CD4-positive, alpha-beta T cell treated with Interleukin-21 for 1 hour (primary cell): ENCODE data around the gene KRT6B.
"Not testable (repeated sequence)": the region's sequence is repeated elsewhere in the genome, so short reads cannot be mapped to it uniquely, and the experiment has no call there.

Source experiments
- DNase-seq: peaks from one replicate; pipeline ENCODE4 v3.0.0-alpha.2; 2020

Gene KRT6B

DNA sequence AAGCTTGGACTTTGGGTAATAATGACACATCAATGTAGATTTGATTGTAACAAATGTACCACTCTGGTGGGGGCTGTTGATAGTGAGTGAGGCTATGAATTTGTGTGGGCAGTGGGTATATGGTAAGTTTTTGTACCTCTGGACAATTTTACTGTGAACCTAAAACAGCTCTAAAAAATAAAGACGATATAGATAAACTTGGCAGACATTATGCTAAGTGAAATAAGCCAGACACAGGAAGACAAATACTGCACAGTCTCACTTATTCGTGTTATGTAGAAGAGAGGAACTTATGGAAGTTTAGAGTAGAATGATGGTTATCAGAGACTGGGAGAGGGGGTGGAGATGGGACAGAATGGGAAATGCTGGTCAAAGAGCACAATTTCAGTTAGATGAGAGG, 13.0 kb upstream of the KRT6B start:
- DNase-seq: no peak

DNA sequence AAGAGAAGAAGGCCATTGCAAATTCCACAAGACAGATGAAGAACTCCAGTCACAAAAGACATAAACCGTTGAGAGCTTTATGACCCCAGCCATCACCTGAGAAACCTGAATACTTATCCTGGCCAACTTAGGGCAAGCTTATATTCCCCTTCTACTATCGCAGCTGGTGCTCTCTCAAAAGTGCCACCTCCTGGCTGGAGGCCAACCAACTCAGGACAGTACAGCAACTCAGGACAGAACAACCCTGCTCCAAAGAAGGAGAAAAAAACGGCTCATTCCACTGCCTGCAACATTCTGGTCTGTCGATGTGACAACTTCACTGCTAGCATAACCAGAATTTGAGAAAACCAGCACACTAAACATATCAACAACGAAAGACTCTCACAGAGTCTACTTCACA, 9.7 kb upstream of the KRT6B start:
- no peak for DNase-seq

DNA sequence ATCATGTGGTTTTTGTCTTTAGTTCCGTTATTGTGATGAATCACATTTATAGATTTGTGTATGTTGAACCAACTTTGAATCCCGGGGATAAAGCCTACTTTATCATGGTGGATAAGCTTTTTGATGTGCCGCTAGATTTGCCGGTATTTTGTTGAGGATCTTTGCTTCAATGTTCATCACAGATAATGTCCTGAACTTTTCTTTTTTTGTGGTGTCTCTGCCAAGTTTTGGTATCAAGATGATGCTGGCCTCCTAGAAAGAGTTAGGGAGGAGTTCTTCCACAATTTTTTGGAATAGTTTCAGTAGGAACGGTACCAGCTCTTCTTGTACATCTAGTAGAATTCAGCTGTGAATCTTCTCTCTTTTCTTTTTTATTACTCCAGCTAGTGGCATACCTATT, 6.9 kb upstream of the KRT6B start:
- DNase-seq: no peak

DNA sequence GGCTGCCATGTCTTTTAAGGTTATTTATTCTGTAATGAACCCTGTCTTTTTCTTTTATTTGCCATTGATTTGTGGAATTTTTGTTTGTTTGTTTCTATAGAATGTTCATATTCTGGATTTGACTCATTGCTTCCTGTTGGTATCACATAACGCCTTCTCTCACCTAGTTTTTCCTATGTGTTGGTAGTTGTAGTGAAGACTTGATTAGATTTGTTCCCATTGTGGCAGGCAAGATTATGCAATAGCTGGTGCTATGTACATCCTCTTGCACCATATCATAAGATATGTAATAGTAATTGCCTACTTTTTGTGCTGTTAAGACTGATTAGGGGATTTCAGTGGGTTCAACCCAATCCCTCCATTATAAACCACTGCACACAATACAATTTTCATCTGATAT, 3.9 kb upstream of the KRT6B start:
- no peak for DNase-seq

DNA sequence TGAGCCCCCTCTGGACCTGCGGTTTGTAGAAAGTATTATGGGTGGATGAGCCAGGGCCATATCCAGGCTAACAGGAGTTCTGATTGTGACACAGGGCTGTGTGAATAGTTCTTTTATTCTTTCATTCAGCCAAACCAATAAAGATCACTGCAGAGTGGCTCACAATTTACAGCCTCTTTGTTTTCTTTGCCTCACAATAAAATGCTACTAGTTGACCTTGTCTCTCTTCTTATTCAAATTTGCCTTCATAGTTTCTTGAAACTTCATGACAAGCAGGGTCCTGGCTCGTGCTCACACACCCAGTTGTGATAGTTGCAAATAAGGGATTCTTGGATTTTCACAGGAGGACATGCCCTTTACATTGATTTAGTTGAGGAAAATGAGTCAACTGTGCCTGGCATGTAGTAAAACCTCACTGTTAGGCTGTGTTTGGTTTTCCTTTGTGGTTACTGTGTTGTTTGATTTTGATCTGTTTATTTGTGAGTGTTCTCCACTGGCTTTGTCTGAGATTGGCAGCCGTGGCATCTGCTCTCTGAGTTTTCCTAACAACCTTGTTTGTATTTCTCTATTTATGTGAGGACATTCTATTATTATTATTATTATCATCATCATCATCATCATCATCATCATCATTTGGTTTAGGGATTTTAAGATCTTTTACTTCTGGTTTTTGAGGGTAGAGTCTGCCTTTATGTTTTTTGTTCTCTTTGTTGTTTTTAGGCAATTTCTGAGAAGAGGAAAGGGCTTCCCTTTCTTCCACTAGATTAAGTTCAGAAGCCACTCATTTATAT, 2.7 kb upstream of the KRT6B start:
- DNase-seq: no peak

DNA sequence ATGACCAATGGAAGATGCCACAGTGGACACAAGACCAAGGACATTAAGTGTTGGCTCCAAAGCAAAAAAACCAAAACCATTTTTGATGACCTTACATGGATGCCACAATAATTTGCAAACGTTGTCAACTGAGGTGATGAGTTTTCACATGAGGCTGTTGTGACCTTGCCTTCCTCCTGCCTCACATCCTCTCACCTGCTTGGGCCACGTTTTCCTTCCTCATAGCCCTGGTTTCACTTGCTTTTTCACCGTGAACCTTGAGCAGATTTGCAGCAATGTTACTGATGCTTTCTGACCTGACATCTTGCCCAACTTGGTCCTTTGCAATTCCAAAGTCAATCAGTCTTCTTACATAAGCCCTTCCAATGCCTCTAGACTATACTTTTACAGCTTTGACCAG, 3.7 kb downstream of the KRT6B start:
- DNase-seq: no peak

DNA sequence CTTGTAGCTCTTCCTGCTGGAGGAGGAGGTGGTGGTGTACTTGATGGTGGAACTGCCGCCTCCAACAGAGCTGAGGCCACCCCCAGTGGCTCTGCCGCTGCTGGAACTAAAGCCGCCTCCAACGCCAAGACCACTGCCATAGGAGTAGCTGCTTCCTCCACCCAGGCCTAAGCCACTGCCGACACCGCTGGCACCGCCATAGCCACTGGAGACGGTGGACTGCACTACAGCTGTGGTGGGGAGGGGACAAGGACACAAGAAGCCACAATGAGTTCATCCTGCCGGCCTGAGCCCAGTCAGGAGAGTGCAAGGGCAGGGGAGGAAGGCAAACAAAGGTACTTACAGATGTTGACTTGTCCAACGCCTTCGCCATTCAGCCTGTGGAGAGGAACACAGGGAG, 4.8 kb downstream of the KRT6B start:
- not testable (repeated sequence) for DNase-seq

DNA sequence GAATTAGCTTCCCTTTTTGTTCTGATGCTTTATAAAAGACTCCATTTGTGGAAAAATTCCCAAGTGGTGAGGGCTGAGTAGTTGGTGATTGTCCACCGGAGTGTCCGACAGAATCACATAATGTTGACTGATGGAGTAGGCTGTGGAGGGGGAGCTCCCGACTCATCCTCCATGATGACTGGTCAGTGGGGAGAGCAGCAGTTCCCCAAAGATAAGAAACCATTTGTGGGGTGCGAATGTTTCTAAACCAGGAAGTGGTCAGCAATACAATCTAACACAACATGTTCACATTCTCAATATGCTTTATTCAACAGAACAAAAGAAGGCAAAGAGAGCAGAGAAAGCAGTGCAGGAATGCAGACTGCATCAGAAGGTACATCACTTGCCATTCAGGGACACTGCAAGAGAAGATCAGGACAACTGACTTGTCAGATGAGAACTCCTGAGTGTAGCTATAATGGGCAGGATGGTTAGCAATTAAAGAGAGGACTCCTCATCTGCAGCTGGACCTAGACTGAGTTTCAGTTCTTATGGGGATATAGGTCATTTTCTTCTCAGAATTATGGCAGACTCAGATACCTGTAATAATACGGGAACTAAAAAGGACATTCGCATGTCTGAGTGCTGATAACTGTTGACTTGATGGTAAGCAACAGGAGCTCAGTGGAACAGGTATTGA, 5.4 kb downstream of the KRT6B start:
- DNase-seq: no peak

DNA sequence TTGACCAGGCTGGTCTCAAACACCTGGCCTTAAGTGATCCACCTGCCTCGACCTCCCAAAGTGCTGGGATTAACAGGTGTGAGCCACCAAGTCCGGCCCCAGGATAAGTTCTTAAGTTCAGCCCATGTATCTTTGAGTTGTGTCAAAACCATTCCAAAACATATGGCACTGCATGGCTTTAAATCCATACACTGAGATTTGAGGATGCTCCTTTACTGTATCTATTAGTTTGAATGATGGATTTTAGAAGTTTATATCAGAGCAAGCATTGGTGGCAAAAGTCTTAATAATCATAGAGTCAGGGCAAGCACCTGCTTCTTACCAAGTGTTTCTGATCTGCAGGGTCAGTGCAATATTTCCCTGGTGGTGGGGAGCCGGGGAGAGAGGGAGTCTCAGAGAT, 6.1 kb downstream of the KRT6B start:
- no peak for DNase-seq

DNA sequence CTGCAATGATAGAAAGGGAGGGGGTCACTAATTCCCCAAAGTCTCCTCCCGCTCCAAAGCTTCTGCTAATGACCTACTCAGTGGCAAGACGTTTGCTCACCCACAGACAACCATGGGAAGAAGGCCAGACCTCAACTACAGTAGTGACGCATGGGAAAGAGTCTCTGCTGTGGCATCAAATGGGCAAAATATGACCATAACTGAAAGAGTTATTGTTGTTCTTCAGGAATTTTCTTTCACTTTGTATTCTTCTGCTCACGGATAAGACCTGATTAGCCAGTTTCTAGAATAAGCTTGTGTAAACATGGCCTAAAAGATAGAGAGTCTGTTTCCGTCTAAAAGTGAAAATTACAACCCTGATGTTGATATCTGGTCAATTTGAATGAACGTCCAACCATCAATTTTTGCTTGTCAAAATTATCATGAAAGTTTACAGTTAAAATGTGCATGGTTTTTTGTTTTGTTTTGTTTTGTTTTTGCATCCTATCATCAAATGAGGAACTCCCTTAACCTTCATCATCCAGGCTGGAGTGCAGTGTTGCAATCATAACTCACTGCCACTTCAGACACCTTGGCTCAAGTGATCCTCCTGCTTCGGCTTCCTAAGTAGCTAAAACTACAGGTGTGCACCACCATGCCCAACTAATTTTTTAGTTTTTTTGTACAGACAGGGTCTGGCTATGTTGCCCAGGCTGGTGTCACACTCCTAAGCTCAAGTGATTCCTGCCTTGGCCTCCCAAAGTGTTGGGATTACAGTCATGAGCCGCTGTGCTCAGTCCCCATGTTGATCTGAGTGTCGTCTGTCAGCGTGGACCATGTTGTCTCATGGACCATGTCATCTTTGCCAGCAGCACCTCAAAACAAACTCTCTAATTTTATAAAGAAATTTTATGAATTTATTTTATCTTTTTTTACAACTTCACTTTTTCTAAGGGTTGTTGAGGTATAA, 7.0 kb downstream of the KRT6B start:
- DNase-seq: no peak

DNA sequence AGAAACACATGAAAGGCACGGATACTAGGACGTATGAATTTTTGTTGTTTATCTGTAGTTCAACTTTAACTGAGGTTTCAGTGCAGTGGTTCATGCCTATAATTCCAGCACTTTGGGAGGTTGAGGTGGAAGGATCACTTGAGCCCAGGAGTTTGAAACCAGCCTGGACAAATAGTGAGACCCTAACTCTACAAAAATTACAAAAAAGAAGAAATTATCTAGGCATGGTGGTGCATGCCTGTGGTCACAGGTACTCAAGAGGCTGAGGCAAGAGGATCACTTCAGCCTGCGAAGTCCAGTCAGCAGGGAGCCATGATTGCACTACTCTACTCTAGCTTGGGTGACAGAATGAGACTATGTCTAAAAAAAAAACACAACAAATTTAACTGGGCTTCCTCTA, 8.0 kb downstream of the KRT6B start:
- DNase-seq: no peak

DNA sequence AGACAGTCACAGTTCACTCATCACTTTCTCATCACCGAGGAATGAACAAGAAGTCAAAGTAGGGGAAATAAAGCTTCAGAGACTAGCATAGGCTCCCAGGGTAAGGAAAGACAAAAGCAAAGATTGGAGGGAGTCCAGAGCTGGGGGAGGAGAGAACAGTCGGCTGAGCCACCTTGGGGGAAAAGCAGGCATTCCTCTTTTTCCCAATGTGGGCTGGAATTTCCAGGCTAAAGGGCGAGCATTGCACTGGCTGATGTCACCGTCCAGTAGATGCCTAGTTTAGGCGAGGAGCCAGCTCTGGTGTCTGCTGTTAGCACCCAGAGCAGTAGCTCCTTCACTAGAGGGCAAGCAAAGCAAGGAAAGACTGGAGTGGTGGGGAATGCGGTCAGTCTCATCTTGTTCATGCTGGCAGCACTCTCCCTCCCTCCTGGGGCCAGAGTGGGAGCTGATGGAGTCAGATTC, 9.3 kb downstream of the KRT6B start:
- DNase-seq: no peak

DNA sequence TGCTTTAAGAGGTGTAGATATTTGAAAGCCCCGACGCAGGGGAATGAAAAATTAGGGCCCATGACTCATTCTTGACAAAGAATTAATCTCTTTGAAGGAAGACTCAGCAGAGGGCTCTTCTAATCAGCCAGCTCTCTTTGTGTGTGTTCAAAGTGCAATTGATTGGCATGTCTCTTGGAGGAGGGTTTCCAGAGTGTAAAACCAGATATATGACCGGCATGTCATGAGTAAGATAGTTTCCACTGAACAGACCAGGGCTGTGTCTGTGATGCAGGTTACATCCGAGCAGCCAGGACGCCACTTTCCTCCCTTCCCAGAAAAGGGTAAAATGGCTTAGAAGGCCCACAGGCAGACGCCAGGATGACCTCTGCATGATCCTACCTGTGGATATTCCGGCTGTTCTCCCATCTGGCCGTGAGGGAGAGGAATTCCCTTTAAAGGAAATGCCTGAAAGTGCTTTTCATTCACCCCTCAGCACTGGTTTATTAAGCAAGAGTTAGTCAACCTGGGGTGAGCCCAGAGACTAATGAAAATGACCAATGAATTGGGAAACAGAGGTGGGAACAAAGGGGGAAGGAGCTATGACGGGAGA, 10.5 kb downstream of the KRT6B start:
- no peak for DNase-seq

DNA sequence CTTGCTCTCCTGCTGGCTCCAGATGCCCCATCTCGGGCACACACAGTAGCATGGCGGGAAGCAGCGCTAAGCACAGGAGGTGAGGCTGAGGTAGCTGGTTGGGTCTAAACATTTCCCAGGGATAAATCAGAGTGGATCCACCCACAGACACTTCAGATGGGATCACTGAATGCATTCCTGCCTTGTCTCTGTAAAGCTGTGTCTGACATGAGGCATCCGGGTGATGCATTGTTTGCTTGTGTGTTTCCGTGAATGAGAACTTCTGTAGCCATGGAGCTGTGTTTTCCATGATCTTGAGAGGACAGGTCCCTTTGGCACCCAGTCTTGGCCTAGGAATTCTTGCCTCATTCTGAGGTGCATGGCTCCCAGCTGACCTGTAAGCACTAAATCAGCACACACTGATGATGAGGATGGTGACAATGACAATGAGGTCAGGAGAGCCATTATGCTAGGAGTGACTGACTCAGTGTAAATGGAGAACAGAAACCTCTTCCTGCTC, 11.1 kb downstream of the KRT6B start:
- DNase-seq: no peak

DNA sequence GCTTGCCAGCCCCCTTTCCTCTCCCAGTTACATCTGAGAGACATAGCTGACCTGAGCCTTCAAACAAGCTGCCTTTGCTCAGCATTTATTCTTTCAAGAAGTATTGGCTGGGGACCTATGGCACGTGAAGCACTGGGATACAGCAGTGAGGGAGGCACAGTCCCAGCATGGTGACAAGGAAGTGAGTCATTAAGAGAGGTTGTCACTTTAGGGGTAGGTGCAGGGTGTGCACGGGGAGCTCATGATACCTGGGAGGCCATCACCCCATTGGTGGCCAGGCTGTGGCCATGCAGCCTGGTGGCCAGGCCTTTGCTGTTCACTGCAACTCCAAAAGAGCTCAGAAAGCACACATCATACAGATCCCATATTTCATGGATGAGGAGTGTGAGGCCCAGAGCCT, 12.1 kb downstream of the KRT6B start:
- DNase-seq: no peak

DNA sequence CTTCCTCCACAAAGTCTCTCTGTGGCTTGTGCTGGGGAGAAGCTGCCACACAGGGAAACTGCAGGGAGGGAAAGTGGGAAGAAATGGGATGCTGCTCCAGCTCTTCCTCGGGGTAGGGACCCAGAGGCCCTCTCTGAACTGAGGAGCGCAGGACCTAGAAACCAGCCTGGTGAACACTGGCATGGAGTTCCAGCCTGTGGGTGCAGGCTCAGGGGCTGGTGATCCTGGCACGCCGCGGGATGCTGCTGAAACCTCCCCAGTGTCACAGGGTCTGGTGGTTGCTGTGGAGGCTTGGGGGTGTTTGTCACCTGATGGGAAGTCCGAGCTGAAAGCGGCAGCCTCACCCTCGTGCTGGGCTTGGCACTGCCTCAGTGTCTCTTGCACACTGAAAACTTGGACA, 12.5 kb downstream of the KRT6B start:
- DNase-seq: no peak

DNA sequence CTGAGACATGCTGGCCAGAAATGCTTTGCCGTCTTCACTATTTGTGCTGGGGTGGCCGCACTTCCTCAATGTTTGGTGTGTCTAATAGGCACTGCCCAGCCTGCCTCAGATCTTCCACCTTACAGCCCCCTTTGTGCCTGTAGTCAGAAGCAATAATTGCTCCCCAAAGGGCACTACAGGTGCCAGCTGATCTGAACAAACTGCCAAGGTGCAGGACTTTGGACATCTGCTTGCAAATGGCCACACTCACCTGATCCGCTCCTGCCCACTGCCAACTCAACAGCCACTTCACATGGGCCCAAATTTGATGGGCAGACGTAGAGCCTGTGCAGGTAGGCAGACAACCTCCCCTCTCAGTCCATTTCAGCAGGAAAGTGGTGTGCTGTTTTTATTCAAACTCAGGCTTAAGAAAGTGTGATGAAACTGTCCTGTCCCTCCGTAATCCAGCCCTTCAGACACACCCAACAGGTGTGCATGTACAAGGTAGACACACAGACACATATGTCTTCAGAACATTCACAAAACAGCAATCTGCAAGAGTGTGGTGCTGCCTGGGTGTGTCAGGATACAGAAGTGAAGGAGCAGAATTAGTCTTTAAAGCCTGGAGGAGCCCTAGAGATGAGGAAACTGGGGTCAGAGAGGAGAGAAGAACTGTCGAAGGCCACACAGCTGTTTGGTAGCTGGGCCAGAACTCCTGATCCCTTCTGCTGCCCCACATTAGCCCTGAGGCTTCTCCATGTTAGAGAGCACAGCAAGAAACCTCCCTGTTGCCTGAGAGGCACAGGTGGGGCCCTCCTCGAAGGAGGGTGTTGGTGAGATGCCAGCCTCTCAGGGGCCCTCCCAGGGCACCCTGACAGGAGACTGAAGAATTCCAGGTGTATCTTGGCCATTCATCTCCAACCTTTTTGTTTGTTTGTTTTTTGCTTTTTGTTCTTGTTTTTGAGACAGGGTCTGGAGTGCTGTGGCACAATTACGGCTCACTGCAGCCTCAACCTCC, 13.3 kb downstream of the KRT6B start:
- no peak for DNase-seq

DNA sequence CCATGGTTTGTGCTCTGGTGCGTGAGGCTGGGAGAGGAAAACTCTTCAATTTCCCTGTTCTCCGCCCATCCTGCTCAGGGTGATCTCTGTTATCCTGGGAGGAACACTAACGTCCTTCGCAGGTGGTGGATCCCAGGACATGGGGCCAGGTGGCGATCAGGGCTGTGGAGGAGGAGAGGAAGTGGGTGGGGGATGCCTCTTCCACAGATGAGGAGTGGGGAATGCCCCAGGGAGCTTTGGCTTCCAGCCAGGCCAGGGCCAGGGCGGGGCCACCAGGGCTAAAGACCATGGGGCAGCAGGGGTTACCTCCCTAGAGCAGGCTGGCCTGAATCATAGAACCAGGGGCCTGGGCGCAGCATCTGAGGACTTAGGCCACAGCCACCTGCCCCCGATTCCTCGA, 14.4 kb downstream of the KRT6B start:
- DNase-seq: no peak

DNA sequence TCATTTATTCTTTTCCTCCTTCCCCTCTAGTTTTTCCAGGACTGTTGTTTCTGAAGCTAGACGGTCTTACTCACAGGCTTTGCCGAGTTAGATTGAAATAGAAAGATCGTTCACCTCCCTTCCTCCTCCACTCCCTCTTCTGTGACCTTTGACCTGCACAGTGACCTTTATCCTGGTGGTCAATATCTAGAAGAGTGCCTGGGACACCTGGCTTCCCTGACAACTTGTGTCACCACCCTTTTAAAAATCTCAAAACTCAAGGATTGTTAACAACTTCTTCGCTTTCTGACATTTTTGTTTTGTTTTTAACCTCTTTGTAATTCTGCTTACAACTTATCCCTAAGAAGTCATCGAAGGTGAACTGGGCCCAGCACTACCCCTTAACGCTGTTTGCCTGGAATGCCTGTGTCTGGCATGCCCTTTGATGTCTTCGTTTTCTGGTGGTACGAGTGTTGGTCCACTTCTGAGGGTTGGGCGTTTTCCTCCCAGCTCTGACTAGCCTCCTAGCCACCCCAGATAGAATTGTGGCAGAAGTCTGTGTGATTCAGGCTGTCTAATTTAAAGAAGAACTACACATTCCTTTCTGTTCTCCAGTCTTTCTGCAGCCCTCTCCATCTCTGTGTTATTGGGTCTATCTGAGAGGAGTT, 15.0 kb downstream of the KRT6B start:
- no peak for DNase-seq

DNA sequence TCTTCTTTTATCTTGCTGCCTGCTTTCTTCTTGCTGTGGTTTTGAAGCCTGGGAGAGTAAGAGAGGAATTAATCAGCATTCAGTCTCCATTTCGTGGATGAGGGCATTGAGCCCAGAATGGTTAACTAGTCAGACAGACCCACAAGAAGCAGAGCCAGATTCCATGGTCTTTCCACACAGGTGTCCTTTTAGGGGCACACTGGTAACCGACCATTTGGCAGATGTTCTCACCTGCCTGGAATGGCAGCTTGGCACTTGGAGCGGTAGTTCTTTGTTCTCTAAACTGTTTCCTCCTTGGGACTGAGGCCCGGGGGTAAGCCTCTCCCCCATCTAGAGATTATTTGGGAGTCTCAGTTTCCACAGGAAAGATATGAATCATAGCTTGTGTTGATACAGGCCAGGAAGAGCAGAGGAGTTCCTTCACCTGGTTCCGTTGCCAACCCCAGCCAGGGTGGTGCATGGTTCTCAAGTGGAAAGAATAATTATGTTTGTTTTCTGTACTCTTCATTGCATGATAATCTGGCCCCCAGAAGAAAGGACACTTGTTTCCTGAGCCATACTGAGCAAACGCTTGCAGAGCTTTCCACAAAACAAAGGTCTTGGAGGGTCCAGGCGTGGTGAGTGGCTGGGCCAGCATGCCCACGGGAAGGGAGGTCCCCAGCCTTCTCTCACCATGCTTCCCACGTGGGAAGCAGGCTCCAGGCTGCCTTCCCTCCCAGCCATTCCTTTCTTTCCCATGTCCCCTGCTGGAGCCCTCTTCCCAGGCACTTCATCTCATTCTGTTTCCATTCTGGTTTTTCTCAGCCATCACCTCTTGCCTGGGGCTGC, 15.7 kb downstream of the KRT6B start:
- DNase-seq: no peak
